A549 treated with CORT108297 at 1 μM for 4 hours (cell line): ENCODE results near the gene EXOSC2. TPM values are rescaled to one million over a fixed set of nuclear protein-coding genes. Genes with fewer than 3 reads are reported as not detected.

Experiments
- total RNA-seq: library from RNA; stranded (reverse); fragments of 200-300 nt; extraction: Qiagen RNA extraction; gene quantifications from 5 replicates; pipeline ENCODE4 v1.2.3, GENCODE V29; 2022

Gene EXOSC2
- 53.8 to 86.5 TPM (median 55.2 TPM) in 5 replicates for total RNA-seq

DNA sequence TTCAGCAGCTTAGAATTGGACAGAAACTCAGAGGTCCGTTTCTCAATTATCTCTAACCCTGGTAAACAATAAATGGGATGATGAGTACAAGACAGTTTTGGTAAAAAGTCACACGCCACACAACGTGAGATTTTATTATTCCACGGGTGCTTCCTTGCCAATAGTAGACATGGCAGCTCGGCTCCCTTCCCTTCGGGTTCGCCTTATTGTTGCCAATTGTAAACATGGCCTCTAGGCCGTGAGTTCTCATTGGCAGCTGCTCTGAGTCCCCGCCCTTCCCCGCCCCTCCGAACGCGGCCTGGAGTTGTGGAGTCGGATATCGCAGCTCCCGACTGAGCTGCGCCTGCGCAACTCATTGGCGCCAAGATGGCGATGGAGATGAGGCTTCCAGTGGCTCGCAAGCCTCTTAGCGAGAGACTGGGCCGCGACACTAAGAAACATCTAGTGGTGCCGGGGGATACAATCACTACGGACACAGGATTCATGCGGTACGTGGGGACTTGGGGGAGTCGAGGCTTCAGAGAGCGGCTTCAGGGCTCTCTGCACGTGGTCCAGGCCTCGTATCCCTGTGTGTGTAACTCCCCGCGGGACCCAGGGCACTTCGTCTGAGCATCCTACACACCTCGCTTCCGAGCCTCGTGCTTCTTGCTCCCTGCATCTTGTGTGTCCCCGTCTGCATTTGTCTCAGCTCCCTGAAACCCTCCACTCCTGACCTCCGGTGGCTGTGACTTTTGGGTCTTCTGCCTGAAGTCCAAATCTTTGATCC is at the start of gene EXOSC2:
Gene EXOSC2 (plus strand): TSS at position 355 of the 766 bp plus-strand sequence. CDS start 12 bp downstream, at position 367.

DNA sequence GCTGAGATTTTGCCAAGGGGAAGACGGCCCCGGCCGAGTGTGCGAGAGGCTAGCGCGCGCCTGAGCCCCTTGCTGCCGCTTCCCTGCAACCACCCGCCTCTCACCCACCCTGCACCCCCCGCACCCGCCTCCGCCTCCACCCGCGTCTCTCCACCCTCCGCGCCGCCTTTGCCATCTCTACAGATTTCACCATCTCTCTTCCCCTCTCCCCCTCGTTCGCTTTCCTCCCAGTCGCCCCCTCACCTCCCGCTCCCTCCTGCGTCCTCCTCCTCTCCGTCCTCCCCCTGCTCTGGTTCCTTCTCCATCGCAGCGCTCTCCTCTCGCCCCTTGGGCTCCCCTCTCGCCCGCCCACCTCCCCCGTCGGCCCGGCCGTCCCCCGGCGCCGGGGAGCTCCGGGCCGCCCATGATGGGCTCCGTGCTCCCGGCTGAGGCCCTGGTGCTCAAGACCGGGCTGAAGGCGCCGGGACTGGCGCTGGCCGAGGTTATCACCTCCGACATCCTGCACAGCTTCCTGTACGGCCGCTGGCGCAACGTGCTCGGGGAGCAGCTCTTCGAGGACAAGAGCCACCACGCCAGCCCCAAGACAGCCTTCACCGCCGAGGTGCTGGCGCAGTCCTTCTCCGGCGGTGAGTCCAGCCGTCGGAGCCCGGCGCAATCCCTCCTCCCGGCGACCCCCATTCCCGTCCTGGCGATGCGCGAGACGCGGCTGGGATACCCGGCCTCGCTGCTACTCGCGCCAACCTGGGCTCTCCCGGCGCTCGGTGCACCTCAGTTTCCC is 29.1 kb upstream of the EXOSC2 start, which contains the start of gene PRDM12:
Gene PRDM12 (plus strand): TSS at position 344 of the 778 bp plus-strand sequence. CDS start 60 bp downstream, at position 404.

Other genes starting within 250 kb of the EXOSC2 start
- 15.1 to 20.4 TPM (median 16.0 TPM) in 5 replicates for gene ASS1, start 248.8 kb upstream of the EXOSC2 start, total RNA-seq
- gene FUBP3, start 114.2 kb upstream of the EXOSC2 start, total RNA-seq: 44.8 to 54.8 TPM (median 49.9 TPM) in 5 replicates
- gene PRDM12, start 29.2 kb upstream of the EXOSC2 start, total RNA-seq: 0.22 to 0.43 TPM (median 0.32 TPM) in 5 replicates
- 39.8 to 57.1 TPM (median 50.8 TPM) in 5 replicates for gene ABL1, start 141.5 kb downstream of the EXOSC2 start, total RNA-seq
- not detected in 5 replicates for gene QRFP, start 203.0 kb downstream of the EXOSC2 start, total RNA-seq
- 6.5 to 15.1 TPM (median 12.4 TPM) in 5 replicates for gene FIBCD1, start 245.5 kb downstream of the EXOSC2 start, total RNA-seq